Smooth muscle cell (in vitro differentiated cells): ENCODE data around the gene ANKRD12. TPM values are rescaled to one million over a fixed set of nuclear protein-coding genes. Genes with fewer than 3 reads are reported as not detected.

ENCODE experiments used
- DNase-seq: peaks from one replicate; lab custom pipeline; 2025; ENCODE audit not compliant: unreplicated experiment; lab: John Stamatoyannopoulos, UW
- H2AFZ ChIP-seq: fragments of 200-600 bp; sonication (generic); 2 replicates; pipeline ENCODE4 v1.6.0; 2016; ENCODE audit warnings: antibody characterized with exemption, low read depth, mild to moderate bottlenecking
- H3F3A ChIP-seq: fragments of 200-600 bp; sonication (generic); 2 replicates; pipeline ENCODE4 v1.6.0; 2017; ENCODE audit warnings: antibody characterized with exemption, low read depth
- H3K27ac ChIP-seq: fragments of 200-600 bp; sonication (generic); 2 replicates; pipeline ENCODE4 v1.5.1; 2016; ENCODE audit warnings: low read depth, mild to moderate bottlenecking
- H3K27me3 ChIP-seq: fragments of 200-600 bp; sonication (generic); 2 replicates; pipeline ENCODE4 v1.6.1; 2016; ENCODE audit warnings: low read depth, mild to moderate bottlenecking
- H3K36me3 ChIP-seq: fragments of 200-600 bp; sonication (generic); 2 replicates; pipeline ENCODE4 v1.5.1; 2016; ENCODE audit warnings: low read depth
- H3K4me1 ChIP-seq: fragments of 200-600 bp; sonication (generic); 2 replicates; pipeline ENCODE4 v1.5.1; 2016; ENCODE audit warnings: low read depth
- H3K4me2 ChIP-seq: fragments of 200-600 bp; sonication (generic); 2 replicates; pipeline ENCODE4 v1.6.0; 2016; ENCODE audit warnings: mild to moderate bottlenecking
- H3K4me3 ChIP-seq: fragments of 200-600 bp; sonication (generic); 2 replicates; pipeline ENCODE4 v1.5.1; 2016; ENCODE audit warnings: mild to moderate bottlenecking
- H3K79me2 ChIP-seq: fragments of 200-600 bp; sonication (generic); 2 replicates; pipeline ENCODE4 v1.6.0; 2016; ENCODE audit warnings: low read depth, mild to moderate bottlenecking
- H3K9ac ChIP-seq: fragments of 200-600 bp; sonication (generic); 2 replicates; pipeline ENCODE4 v1.6.0; 2016; ENCODE audit warnings: low read depth
- H3K9me3 ChIP-seq: fragments of 200-600 bp; sonication (generic); replicated peaks from 2 replicates; pipeline ENCODE4 v1.5.1; 2016; ENCODE audit warnings: low read depth
- H4K20me1 ChIP-seq: fragments of 200-600 bp; sonication (generic); 2 replicates; pipeline ENCODE4 v1.6.0; 2016; ENCODE audit warnings: low read depth
- WGBS: methylation state at CpG from one replicate; pipeline ENCODE4 v1.1.7; 2016; ENCODE audit warnings: low lambda C conversion rate; 5-methylcytosine and 5-hydroxymethylcytosine counted together
- polyA plus RNA-seq: library from polyadenylated mRNA; unstranded; fragments of >200 nt; fragmentation: Nextera tagmentation; extraction: Ambion mirVana; gene quantifications from 2 replicates; pipeline ENCODE4 v1.2.1, GENCODE V29; 2016
- total RNA-seq: library from RNA; depleted of rRNA; stranded (reverse); fragments of >200 nt; gene quantifications from 2 replicates; pipeline ENCODE4 v1.2.3, GENCODE V29; 2014
- TF ChIP-seq, protein P1 (sequence below): fragments of 200-600 bp; sonication (generic); IDR thresholded peaks from 2 replicates; pipeline ENCODE4 v1.5.1; 2017; ENCODE audit warnings: borderline replicate concordance, mild to moderate bottlenecking, antibody characterized with exemption; ENCODE audit not compliant: insufficient read depth, poor library complexity, severe bottlenecking

Gene ANKRD12
- total and polyA plus RNA-seq, 2 experiments from 2014 or later, result 28.8 to 43.7 TPM

DNA sequence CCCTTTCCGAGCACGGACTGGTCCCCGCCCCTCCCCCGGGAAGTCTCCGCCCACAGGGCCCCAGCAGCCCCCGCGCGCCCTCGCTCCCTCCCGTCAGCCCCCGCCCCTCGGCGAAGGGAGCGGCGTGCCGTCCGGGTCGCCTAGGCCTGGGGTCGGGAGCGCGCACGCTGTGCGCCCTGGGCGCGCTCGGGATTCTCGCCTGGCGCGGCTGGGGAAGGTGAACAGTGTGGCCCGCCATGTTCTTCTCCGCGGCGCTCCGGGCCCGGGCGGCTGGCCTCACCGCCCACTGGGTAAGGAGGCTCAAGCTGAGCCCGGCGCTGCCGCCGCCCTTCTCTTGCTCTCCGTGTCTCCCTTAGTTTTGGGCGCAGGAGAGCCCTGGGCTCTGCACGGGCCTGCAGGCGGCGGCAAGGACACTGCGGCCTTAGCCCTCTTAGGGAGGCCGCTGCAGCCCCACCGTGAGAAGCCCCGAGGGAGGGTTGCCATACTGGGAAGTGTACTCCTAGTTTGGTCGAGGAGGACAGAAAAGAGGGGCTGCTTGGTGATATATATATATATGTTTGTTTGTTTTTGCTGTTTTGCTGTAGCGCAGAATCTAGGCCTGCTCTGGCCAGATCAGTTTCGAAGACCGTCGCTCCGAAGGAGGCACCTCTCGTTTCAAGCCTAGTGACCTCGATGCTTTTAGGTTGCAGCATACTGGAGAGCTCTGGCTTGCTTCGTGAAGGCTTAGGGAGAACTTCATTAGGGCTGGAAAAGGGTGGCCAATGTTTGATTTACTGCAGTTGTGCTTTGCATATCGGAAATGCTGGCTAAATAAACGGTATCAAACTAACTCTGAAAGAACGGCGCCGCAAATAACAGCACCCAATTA, 33.8 kb upstream of the ANKRD12 start, which contains the start of gene NDUFV2:
Gene NDUFV2, plus strand, starts transcription at position 192 of the 868 bp plus-strand sequence. Its CDS starts 45 bp downstream, at position 237.
- Histone ChIP-seq H3F3A (peaks cover 4% of the 10 kb centered on the region), H3K4me2 (peak within 1 kb of the TSS; percentile 93), H2AFZ (peak within 1 kb of the TSS; percentile 62), H3K4me1 (peaks cover 42% of the 10 kb centered on the region), H3K9me3 (no peaks in the 10 kb centered on the region), H3K9ac (peak within 1 kb of the TSS; percentile 88), H3K79me2 (peaks cover 51% of the 10 kb centered on the region), H3K27me3 (no peaks in the 10 kb centered on the region), H3K36me3 (no peaks in the 10 kb centered on the region), H3K27ac (peak within 1 kb of the TSS; percentile 90), H4K20me1 (peaks cover 45% of the 10 kb centered on the region), H3K4me3 (peak within 1 kb of the TSS; percentile 61)
- WGBS, result 8% methylated on average over 41 of the region's 64 CpGs
- peak; percentile 85 for DNase-seq
- TF ChIP-seq, protein P1, sequence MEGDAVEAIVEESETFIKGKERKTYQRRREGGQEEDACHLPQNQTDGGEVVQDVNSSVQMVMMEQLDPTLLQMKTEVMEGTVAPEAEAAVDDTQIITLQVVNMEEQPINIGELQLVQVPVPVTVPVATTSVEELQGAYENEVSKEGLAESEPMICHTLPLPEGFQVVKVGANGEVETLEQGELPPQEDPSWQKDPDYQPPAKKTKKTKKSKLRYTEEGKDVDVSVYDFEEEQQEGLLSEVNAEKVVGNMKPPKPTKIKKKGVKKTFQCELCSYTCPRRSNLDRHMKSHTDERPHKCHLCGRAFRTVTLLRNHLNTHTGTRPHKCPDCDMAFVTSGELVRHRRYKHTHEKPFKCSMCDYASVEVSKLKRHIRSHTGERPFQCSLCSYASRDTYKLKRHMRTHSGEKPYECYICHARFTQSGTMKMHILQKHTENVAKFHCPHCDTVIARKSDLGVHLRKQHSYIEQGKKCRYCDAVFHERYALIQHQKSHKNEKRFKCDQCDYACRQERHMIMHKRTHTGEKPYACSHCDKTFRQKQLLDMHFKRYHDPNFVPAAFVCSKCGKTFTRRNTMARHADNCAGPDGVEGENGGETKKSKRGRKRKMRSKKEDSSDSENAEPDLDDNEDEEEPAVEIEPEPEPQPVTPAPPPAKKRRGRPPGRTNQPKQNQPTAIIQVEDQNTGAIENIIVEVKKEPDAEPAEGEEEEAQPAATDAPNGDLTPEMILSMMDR, result no peak

DNA sequence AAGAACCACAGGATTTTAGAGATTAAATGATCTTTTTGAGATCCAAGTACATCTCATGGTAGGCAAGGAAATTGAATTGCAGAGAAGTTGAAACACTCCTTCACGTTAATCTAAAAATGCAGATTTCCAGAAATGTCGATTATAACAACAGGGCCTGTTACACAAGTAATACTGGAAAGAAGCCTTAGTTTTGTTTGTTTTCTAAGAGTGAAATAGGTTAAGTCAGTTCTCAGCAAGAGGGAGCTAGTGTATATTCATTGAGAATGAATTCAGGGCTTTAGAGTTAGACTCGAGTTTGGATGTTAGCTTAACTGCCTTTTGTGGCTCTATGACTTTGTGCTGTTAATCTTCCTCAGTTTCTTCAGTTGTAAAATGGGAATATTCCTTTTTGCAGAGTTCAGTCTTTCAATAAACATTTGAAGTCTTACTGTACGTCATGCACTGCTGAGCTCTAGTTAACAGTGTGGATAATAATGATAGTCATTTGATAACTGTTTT, 33.2 kb upstream of the ANKRD12 start:
- Histone ChIP-seq H2AFZ (peak overlapping the region; percentile 62), H3K9me3 (no peaks in the 10 kb centered on the region), H3K36me3 (no peaks in the 10 kb centered on the region), H3K27me3 (no peaks in the 10 kb centered on the region), H3K9ac (peak overlapping the region; percentile 88), H3K4me3 (peak overlapping the region; percentile 61), H3K4me1 (peaks cover 42% of the 10 kb centered on the region), H3F3A (peaks cover 8% of the 10 kb centered on the region), H3K27ac (peak overlapping the region; percentile 90), H4K20me1 (peaks cover 52% of the 10 kb centered on the region), H3K79me2 (peaks cover 58% of the 10 kb centered on the region), H3K4me2 (peak overlapping the region; percentile 93)
- 0% methylated on average over 4 of the region's 4 CpGs for WGBS
- DNase-seq, result no peak
- TF ChIP-seq, protein P1, result no peak

- no peaks in the 10 kb centered on the region for H3K9me3 ChIP-seq
- H3F3A ChIP-seq, result peaks cover 8% of the 10 kb centered on the region
- H3K4me3 ChIP-seq, result peak overlapping the region; percentile 61
- peak overlapping the region; percentile 90 for H3K27ac ChIP-seq
- H3K36me3 ChIP-seq, result no peaks in the 10 kb centered on the region
- H3K4me2 ChIP-seq, result peak overlapping the region; percentile 93
- peak overlapping the region; percentile 88 for H3K9ac ChIP-seq
- WGBS, result 38% methylated on average over 5 of the region's 5 CpGs
- peaks cover 62% of the 10 kb centered on the region for H4K20me1 ChIP-seq
- H3K4me1 ChIP-seq, result peaks cover 50% of the 10 kb centered on the region
- DNase-seq, result no peak
- H2AFZ ChIP-seq, result no peak overlapping the region
- H3K79me2 ChIP-seq, result peaks cover 67% of the 10 kb centered on the region
- TF ChIP-seq, protein P1, result no peak
- H3K27me3 ChIP-seq, result no peaks in the 10 kb centered on the region
Measured at GRCh38 chr18:9104244-9104901, 32.2 kb upstream of the ANKRD12 start.
